Measurements from ENCODE around the gene RTN4RL2.

Gene RTN4RL2

GRCh38 chr11:57430952-57431351 lies 29.4 kb upstream of the RTN4RL2 start:
- Histone ChIP-seq H4K20me1 (ENCODE audit: low read depth, low read length) (no peaks in the 10 kb centered on the region), H3K79me2 (ENCODE audit: insufficient read depth, low read length) (peaks cover 9% of the 10 kb centered on the region), H3K36me3 (ENCODE audit: low read length) (peaks cover under 1% of the 10 kb centered on the region; the same call in 1 of the 2 replicates), H3K4me2 (ENCODE audit: low read depth, low read length, poor library complexity, severe bottlenecking) (no peak overlapping the region), H3K27me3 (ENCODE audit: low read length) (no peaks in the 10 kb centered on the region), H2AFZ (ENCODE audit: low read depth, low read length, severe bottlenecking) (no peak overlapping the region), H3K4me3 (ENCODE audit: insufficient read depth, low read length, poor library complexity, severe bottlenecking) (no peak overlapping the region), H3K9me3 (ENCODE audit: insufficient read depth, low read length) (no peaks in the 10 kb centered on the region), H3F3A (ENCODE audit: insufficient read depth) (no peaks in the 10 kb centered on the region), H3K9me2 (replicated peaks; ENCODE audit: insufficient read depth, low read length) (no peaks in the 10 kb centered on the region), H3K9ac (ENCODE audit: low read length) (no peak overlapping the region), H3K27ac (ENCODE audit: low read depth, low read length) (no peak overlapping the region)
- TF ChIP-seq, protein P1, sequence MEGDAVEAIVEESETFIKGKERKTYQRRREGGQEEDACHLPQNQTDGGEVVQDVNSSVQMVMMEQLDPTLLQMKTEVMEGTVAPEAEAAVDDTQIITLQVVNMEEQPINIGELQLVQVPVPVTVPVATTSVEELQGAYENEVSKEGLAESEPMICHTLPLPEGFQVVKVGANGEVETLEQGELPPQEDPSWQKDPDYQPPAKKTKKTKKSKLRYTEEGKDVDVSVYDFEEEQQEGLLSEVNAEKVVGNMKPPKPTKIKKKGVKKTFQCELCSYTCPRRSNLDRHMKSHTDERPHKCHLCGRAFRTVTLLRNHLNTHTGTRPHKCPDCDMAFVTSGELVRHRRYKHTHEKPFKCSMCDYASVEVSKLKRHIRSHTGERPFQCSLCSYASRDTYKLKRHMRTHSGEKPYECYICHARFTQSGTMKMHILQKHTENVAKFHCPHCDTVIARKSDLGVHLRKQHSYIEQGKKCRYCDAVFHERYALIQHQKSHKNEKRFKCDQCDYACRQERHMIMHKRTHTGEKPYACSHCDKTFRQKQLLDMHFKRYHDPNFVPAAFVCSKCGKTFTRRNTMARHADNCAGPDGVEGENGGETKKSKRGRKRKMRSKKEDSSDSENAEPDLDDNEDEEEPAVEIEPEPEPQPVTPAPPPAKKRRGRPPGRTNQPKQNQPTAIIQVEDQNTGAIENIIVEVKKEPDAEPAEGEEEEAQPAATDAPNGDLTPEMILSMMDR (IDR thresholded peaks at IDR 0.05; ENCODE audit: insufficient read depth, low read length, poor library complexity, severe bottlenecking) = no peak
- no peak for TF ChIP-seq EZH2phosphoT487 (conservative IDR thresholded peaks at IDR 0.05; ENCODE audit: low read length)

GRCh38 chr11:57432149-57432561 lies 28.2 kb upstream of the RTN4RL2 start:
- Histone ChIP-seq H3K9ac (ENCODE audit: low read length) (no peak overlapping the region), H3K9me2 (replicated peaks; ENCODE audit: insufficient read depth, low read length) (no peaks in the 10 kb centered on the region), H3K27me3 (ENCODE audit: low read length) (no peaks in the 10 kb centered on the region), H2AFZ (ENCODE audit: low read depth, low read length, severe bottlenecking) (no peak overlapping the region), H3K36me3 (ENCODE audit: low read length) (no peaks in the 10 kb centered on the region), H3K4me3 (ENCODE audit: insufficient read depth, low read length, poor library complexity, severe bottlenecking) (no peak overlapping the region), H3F3A (ENCODE audit: insufficient read depth) (no peaks in the 10 kb centered on the region), H3K27ac (ENCODE audit: low read depth, low read length) (no peak overlapping the region), H3K4me2 (ENCODE audit: low read depth, low read length, poor library complexity, severe bottlenecking) (no peak overlapping the region), H3K9me3 (ENCODE audit: insufficient read depth, low read length) (no peaks in the 10 kb centered on the region), H3K79me2 (ENCODE audit: insufficient read depth, low read length) (no peaks in the 10 kb centered on the region), H4K20me1 (ENCODE audit: low read depth, low read length) (no peaks in the 10 kb centered on the region)
- TF ChIP-seq EZH2phosphoT487 (conservative IDR thresholded peaks at IDR 0.05; ENCODE audit: low read length) = no peak
- TF ChIP-seq, protein P1 (IDR thresholded peaks at IDR 0.05; ENCODE audit: insufficient read depth, low read length, poor library complexity, severe bottlenecking) = no peak

GRCh38 chr11:57432714-57433163 lies 27.6 kb upstream of the RTN4RL2 start:
- Histone ChIP-seq H3K9me3 (ENCODE audit: insufficient read depth, low read length) (no peaks in the 10 kb centered on the region), H3K79me2 (ENCODE audit: insufficient read depth, low read length) (no peaks in the 10 kb centered on the region), H2AFZ (ENCODE audit: low read depth, low read length, severe bottlenecking) (no peak overlapping the region), H3K9ac (ENCODE audit: low read length) (no peak overlapping the region), H3K4me2 (ENCODE audit: low read depth, low read length, poor library complexity, severe bottlenecking) (no peak overlapping the region), H3K9me2 (replicated peaks; ENCODE audit: insufficient read depth, low read length) (no peaks in the 10 kb centered on the region), H3K27ac (ENCODE audit: low read depth, low read length) (no peak overlapping the region), H4K20me1 (ENCODE audit: low read depth, low read length) (no peaks in the 10 kb centered on the region), H3K4me3 (ENCODE audit: insufficient read depth, low read length, poor library complexity, severe bottlenecking) (no peak overlapping the region), H3K27me3 (ENCODE audit: low read length) (no peaks in the 10 kb centered on the region), H3F3A (ENCODE audit: insufficient read depth) (no peaks in the 10 kb centered on the region), H3K36me3 (ENCODE audit: low read length) (no peaks in the 10 kb centered on the region)
- TF ChIP-seq, protein P1 (IDR thresholded peaks at IDR 0.05; ENCODE audit: insufficient read depth, low read length, poor library complexity, severe bottlenecking) = no peak

Data from SU-DHL-6 (cell line).